Fibroblast of mammary gland (primary cell): ENCODE results near the gene DLG2.
"Not testable (repeated sequence)": the region's sequence is repeated elsewhere in the genome, so short reads cannot be mapped to it uniquely, and the experiment has no call there.

Source experiments
- DNase-seq: peaks from one replicate; pipeline ENCODE4 v3.0.0-alpha.2; 2010; ENCODE audit warnings: low read depth
- H3K4me3 ChIP-seq: 2 replicates; pipeline ENCODE4 v1.5.1; 2011; ENCODE audit warnings: low read depth, mild to moderate bottlenecking, low read length, moderate library complexity; ENCODE audit not compliant: control insufficient read depth
- CTCF ChIP-seq: conservative IDR thresholded peaks from 2 replicates; pipeline ENCODE4 v1.5.1; 2011; ENCODE audit warnings: low read depth, low read length, inconsistent platforms; ENCODE audit not compliant: control insufficient read depth, insufficient read depth

DLG2 gene

DNA sequence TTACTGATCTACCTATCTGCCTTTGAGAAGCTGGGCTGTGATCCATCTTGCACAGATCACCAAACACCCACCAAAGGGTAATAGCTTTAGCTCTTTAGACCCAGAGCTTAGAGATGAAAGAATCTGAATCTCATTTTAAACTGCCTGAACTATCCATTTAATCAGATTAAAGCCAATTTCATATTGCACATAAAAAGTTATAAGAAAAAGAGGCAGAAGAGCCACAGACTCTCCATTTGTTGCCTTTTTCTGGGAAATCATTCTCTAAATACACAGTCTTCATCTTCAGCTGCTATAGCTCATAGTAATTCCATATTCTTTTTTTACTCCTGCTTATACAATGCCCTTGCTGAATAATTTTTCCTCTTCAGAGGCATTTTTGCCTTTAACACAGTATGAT, 271.2 kb downstream of the DLG2 start:
- DNase-seq: no peak
- H3K4me3 ChIP-seq: no peak overlapping the region
- no peak for TF ChIP-seq CTCF

DNA sequence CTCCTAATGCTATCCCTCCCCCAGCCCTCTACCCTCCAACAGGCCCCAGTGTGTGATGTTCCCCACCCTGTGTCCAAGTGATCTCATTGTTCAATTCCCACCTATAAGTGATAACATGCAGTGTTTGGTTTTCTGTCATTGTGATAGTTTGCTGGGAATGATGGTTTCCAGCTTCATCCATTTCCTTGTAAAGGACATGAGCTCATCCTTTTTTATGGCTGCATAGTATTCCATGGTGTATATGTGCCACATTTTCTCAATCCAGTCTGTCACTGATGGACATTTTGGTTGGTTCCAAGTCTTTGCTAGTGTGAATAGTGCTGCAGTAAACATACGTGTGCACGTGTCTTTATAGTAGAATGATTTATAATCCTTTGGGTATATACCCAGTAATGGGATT, 277.6 kb downstream of the DLG2 start:
- H3K4me3 ChIP-seq, DNase-seq: not testable (repeated sequence)

DNA sequence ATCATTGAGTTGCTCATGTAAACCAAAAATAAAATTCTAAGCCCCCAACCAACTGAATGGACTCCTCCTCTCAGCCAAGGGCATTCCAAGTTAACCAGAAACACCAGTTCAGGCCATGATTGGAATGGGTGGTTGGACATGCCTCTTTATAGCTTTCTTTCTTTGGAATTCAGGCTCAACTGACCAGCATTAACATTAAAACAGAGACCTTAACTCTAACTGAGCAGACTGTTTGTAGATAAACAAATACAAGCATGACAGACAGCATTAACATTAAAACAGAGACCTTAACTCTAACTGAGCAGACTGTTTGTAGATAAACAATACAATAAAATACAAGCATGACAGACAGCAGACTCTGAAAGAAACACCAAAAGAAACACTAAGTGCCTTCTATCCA, 278.2 kb downstream of the DLG2 start:
- TF ChIP-seq CTCF: no peak
- no peak overlapping the region for H3K4me3 ChIP-seq
- DNase-seq: no peak

- DNase-seq: no peak
- no peak overlapping the region for H3K4me3 ChIP-seq
- TF ChIP-seq CTCF: no peak
Observed at GRCh38 chr11:85347291-85347690, 279.9 kb downstream of the DLG2 start.

GRCh38 chr11:85346484-85346883, 280.7 kb downstream of the DLG2 start:
- TF ChIP-seq CTCF: no peak
- no peak for DNase-seq
- H3K4me3 ChIP-seq: no peak overlapping the region

GRCh38 chr11:85340846-85341245, 286.3 kb downstream of the DLG2 start:
- H3K4me3 ChIP-seq, DNase-seq: not testable (repeated sequence)

GRCh38 chr11:85318573-85318972, 308.6 kb downstream of the DLG2 start:
- no peak overlapping the region for H3K4me3 ChIP-seq
- no peak for TF ChIP-seq CTCF
- no peak for DNase-seq

- no peak for TF ChIP-seq CTCF
- DNase-seq: no peak
- no peak overlapping the region for H3K4me3 ChIP-seq
Observed at GRCh38 chr11:85316967-85317366, 310.2 kb downstream of the DLG2 start.
